ENCODE data around the gene CFAP90. TPM values are rescaled to one million over a fixed set of nuclear protein-coding genes. Genes with fewer than 3 reads are reported as not detected.

The CFAP90 gene
- total and polyA plus RNA-seq, 2 of the 8 experiments (the other 6 are each of a cell fraction or from before 2014, with no cell fraction given): 0.39 to 0.92 TPM

DNA sequence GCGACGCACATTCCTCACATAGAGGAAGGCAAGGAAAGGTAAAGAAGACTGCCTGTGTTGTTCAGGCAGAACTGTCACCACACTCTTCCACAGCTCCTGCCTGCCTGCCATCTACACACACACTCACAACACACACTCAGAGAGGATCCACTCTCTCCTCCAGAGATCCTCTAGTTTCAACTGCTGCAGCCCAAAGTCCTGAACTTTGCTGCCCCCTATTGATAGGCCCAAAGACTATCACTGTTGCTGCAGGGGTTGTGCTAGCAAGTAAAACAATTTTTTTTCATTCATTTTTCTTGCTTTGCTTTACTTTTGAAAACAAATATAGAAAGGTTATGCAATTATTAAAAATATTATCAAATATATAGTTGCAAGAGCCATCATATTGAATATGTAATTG is 5.9 kb upstream of the CFAP90 start:
- Histone ChIP-seq H3K4me2 (ENCODE audit: insufficient read depth in 1 of 2, low read depth in 2 of 2, low read length in 2 of 2) (no peak overlapping the region), H3K36me3 (ENCODE audit: control insufficient read depth in 2 of 4, insufficient read depth in 4 of 4, low read length in 3 of 4) (peaks cover 5 to 26% (median 11%) of the 10 kb centered on the region in 4 experiments; a peak in 7 of 8 replicates), H3K27ac (ENCODE audit: low read depth, low read length) (no peak overlapping the region), H3K18ac (ENCODE audit: extremely low read depth, low read length) (no peak overlapping the region), H3K79me1 (ENCODE audit: low read depth, low read length) (no peaks in the 10 kb centered on the region), H2BK120ac (replicated peaks; ENCODE audit: low read depth, low read length) (no peak overlapping the region), H3K14ac (ENCODE audit: insufficient read length) (no peak overlapping the region), H3K79me2 (ENCODE audit: control insufficient read depth in 1 of 2, insufficient read depth in 2 of 2, low read length in 2 of 2) (no peaks in the 10 kb centered on the region), H2AK5ac (ENCODE audit: low read depth, low read length) (no peak overlapping the region), H2BK15ac (ENCODE audit: low read length) (no peak overlapping the region), H2BK20ac (ENCODE audit: low read length) (no peak overlapping the region), H3K4me1 (replicated peaks in 1 of 4; ENCODE audit: control insufficient read depth in 3 of 4, insufficient read depth in 4 of 4, low read length in 3 of 4) (no peaks in the 10 kb centered on the region), H4K20me1 (replicated peaks in 1 of 2; ENCODE audit: control insufficient read depth in 1 of 2, insufficient read depth in 2 of 2, low read length in 2 of 2) (no peaks in the 10 kb centered on the region), H3K9me3 (ENCODE audit: insufficient read depth in 2 of 2, low read depth in 1 of 2, low read length in 1 of 2) (no peaks in the 10 kb centered on the region), H3K23me2 (ENCODE audit: low read depth, low read length) (no peaks in the 10 kb centered on the region), H3K9ac (replicated peaks in 1 of 4; ENCODE audit: extremely low read depth in 1 of 4, low read depth in 3 of 4, low read length in 3 of 4) (no peak overlapping the region), H2BK12ac (ENCODE audit: low read depth, low read length) (no peak overlapping the region), H3K4me3 (ENCODE audit: extremely low read depth in 1 of 4, insufficient read depth in 2 of 4, low read depth in 3 of 4, low read length in 4 of 4) (no peak overlapping the region), H3K27me3 (replicated peaks in 1 of 4; ENCODE audit: control insufficient read depth in 3 of 4, extremely low read depth in 1 of 4, insufficient read depth in 3 of 4, low read length in 3 of 4) (peaks cover 0 to under 1% (median 0%) of the 10 kb centered on the region in 4 experiments; a peak in 1 of 7 replicates), H2BK5ac (ENCODE audit: low read depth, low read length) (no peak overlapping the region), H2AFZ (ENCODE audit: low read length) (no peak overlapping the region), H4K91ac (replicated peaks; ENCODE audit: insufficient read length, low read length) (no peak overlapping the region), H4K5ac (ENCODE audit: insufficient read length, low read depth, low read length) (no peak overlapping the region), H3K4ac (replicated peaks; ENCODE audit: insufficient read length, low read depth, low read length) (no peak overlapping the region), H4K8ac (ENCODE audit: extremely low read depth, insufficient read depth, low read length) (no peak overlapping the region), H3K56ac (replicated peaks; ENCODE audit: insufficient read length, low read depth, low read length) (no peak overlapping the region), H3K23ac (ENCODE audit: insufficient read length) (no peak overlapping the region)
- 96% methylated on average over 2 of the region's 2 CpGs; no CpG with 5 or more reads in 1 of the 2 experiments for WGBS, 2 experiments (ENCODE audit: extremely low coverage in 1 of 2, insufficient coverage in 1 of 2, insufficient read length in 1 of 2, insufficient replicate concordance in 2 of 2, low coverage in 1 of 2, low lambda C conversion rate in 2 of 2, missing lambda C conversion rate in 1 of 2)
- POLR2A ChIA-PET (ENCODE audit: partially characterized antibody): interaction anchor here (2.3 kb wide), 1 partner anchor 12 kb away, joined by 5 read pairs; the partner anchor contains the start of genes FASTKD3 and MTRR
- peak in 1 of 2 experiments; percentile 56 for DNase-seq (ENCODE audit: low read depth in 1 of 2, low spot score in 2 of 2)
- peak; percentile 90 for FAIRE-seq
- TF ChIP-seq NRF1 (IDR thresholded peaks at IDR 0.05; ENCODE audit: low read depth, low read length) (no peak), RAD21 (IDR thresholded peaks at IDR 0.05 in 1 of 2, conservative IDR thresholded peaks at IDR 0.05 in 1 of 2; ENCODE audit: low read depth in 2 of 2, low read length in 2 of 2) (peak; percentile 94 to 95)
- TF ChIP-seq, protein P1, sequence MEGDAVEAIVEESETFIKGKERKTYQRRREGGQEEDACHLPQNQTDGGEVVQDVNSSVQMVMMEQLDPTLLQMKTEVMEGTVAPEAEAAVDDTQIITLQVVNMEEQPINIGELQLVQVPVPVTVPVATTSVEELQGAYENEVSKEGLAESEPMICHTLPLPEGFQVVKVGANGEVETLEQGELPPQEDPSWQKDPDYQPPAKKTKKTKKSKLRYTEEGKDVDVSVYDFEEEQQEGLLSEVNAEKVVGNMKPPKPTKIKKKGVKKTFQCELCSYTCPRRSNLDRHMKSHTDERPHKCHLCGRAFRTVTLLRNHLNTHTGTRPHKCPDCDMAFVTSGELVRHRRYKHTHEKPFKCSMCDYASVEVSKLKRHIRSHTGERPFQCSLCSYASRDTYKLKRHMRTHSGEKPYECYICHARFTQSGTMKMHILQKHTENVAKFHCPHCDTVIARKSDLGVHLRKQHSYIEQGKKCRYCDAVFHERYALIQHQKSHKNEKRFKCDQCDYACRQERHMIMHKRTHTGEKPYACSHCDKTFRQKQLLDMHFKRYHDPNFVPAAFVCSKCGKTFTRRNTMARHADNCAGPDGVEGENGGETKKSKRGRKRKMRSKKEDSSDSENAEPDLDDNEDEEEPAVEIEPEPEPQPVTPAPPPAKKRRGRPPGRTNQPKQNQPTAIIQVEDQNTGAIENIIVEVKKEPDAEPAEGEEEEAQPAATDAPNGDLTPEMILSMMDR (IDR thresholded peaks at IDR 0.05; ENCODE audit: control extremely low read depth in 1 of 3, insufficient read depth in 1 of 3, low read depth in 1 of 3, low read length in 3 of 3): peak; percentile 48 to 86 (median 86)
- CTCF ChIA-PET (ENCODE audit: partially characterized antibody): interaction anchor here (0.6 to 6.8 kb wide), 35 partner anchors 11 to 1968 kb away, joined by 3 to 35 read pairs (median 4); partner anchors contain the start of genes FASTKD3 and MTRR
